ENCODE measurements around the gene STXBP2.

The STXBP2 gene

DNA sequence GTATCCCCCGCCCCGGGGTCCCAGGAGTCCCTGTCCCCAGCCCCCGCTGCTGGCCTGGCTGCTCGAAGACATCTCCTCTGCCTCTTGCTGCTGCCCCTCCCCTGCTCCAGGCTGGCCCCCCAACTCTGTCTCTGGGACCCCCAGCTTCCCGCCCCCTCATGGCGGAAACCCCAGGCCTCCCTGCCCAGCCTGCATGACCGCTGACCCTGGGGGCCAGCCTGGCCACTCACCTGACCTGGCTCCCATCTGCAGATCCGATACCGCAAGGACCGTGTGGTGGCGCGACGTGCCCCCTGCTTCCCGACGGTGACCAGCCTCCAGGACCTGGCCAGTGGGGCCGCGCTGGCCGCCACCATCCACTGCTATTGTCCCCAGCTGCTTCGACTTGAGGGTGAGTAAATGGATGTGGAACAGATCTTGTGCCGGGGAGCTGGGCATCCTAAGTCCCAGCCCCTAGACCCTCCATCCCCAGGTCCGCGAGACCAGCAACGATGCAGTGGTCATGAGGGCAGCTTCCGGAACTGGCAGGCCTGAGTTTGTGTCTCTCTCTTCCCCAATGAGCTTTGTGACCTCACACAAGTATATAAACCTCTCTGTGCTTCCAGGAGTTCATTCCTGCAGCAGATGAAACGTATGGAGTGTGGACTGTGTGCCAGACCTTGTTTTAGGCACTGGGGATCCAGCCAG, 28.9 kb upstream of the STXBP2 start:
- no peak for TF ChIP-seq CTCF (IDR thresholded peaks at IDR 0.05; ENCODE audit: extremely low read depth, missing control alignments)

GRCh38 chr19:7610491-7611240, 26.2 kb upstream of the STXBP2 start:
- DNase-seq (ENCODE audit: low spot score), result no peak
- no peak for TF ChIP-seq CTCF (IDR thresholded peaks at IDR 0.05; ENCODE audit: extremely low read depth, missing control alignments)

More for the DNA sequence above, 28.9 kb upstream of the STXBP2 start:
- no peak for DNase-seq (ENCODE audit: low spot score)

GRCh38 chr19:7611541-7612279, 25.2 kb upstream of the STXBP2 start:
- no peak for DNase-seq (ENCODE audit: low spot score)
- no peak for TF ChIP-seq CTCF (IDR thresholded peaks at IDR 0.05; ENCODE audit: extremely low read depth, missing control alignments)

- TF ChIP-seq CTCF (IDR thresholded peaks at IDR 0.05; ENCODE audit: extremely low read depth, missing control alignments), result no peak
- DNase-seq (ENCODE audit: low spot score), result no peak
Measured at GRCh38 chr19:7612282-7613274, 24.3 kb upstream of the STXBP2 start.

DNA sequence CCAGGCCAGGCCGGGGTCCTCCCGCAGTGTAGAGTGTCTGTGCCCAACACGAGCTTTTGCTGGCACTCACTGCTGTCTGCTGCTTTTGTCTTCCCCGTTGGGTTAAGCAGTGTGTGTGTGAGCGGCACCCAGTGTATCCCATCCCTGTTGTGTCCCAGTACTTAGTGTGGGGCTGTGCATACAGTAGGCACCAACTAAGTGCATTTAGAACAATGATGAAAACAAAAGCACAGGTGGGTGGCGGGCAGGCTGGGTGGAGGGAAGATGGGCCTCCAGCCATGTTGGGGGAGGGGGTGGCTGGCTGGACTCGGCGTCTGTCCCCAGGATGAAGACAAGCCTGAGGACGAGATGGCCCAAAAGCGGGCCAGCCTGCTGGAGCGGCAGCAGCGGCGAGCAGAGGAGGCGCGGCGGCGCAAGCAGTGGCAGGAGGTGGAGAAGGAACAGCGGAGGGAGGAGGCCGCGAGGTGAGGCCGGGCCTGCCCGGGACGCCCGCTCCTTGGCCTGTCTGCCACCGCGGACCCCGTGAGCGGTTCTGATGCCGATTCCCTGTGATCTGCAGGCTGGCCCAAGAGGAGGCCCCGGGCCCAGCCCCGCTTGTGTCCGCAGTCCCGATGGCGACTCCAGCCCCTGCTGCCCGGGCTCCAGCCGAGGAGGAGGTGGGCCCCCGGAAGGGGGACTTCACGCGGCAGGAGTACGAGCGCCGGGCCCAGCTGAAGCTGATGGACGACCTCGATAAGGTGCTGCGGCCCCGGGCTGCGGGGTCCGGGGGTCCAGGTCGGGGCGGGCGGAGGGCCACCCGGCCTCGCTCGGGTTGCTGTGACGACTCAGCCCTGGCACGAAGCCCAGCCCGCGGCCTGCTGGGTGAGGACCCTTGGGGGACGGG, 21.8 kb upstream of the STXBP2 start:
- no peak for DNase-seq (ENCODE audit: low spot score)
- TF ChIP-seq CTCF (IDR thresholded peaks at IDR 0.05; ENCODE audit: extremely low read depth, missing control alignments), result no peak

DNA sequence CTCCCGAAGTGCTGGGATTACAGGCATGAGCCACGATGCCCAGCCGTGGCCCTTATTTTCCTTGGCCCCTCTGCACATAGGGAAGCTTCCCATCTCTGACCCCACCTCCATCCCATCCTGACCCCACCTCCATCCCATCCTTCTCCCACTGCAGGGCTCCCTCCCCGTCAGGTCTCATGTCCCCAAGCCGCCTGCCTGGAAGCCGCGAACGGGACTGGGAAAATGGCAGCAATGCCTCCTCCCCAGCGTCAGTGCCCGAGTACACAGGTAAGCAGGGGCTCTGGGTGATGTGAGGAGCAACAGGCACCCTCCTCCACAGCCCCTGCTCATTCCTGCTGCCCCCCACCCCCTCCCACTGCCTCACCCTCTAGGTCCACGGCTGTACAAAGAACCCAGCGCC, 19.7 kb upstream of the STXBP2 start:
- TF ChIP-seq CTCF (IDR thresholded peaks at IDR 0.05; ENCODE audit: extremely low read depth, missing control alignments), result no peak
- DNase-seq (ENCODE audit: low spot score), result no peak
